COLO829 (cell line): ENCODE measurements around the gene RPL21.
"Not testable (repeated sequence)": the region's sequence is repeated elsewhere in the genome, so short reads cannot be mapped to it uniquely, and the experiment has no call there.

Source experiments
- DNase-seq: peaks from one replicate; pipeline ENCODE4 v3.0.0; 2012; ENCODE audit warnings: low spot score

The RPL21 gene

GRCh38 chr13:27290715-27291114, 39.4 kb downstream of the RPL21 start:
- DNase-seq = no peak

GRCh38 chr13:27291967-27292366, 40.6 kb downstream of the RPL21 start:
- DNase-seq = not testable (repeated sequence)

GRCh38 chr13:27293076-27293691, 41.8 kb downstream of the RPL21 start:
- no peak for DNase-seq

GRCh38 chr13:27293873-27294515, 42.6 kb downstream of the RPL21 start:
- no peak for DNase-seq

- no peak for DNase-seq
Measured at GRCh38 chr13:27295096-27295495, 43.7 kb downstream of the RPL21 start.

GRCh38 chr13:27295660-27296059, 44.3 kb downstream of the RPL21 start:
- no peak for DNase-seq

- no peak for DNase-seq
Measured at GRCh38 chr13:27296496-27296895, 45.1 kb downstream of the RPL21 start.

GRCh38 chr13:27298849-27299248, 47.5 kb downstream of the RPL21 start:
- DNase-seq = no peak

GRCh38 chr13:27300406-27300805, 49.0 kb downstream of the RPL21 start:
- not testable (repeated sequence) for DNase-seq

- DNase-seq = no peak
Measured at GRCh38 chr13:27300941-27301586, 49.7 kb downstream of the RPL21 start.

GRCh38 chr13:27302643-27303262, 51.4 kb downstream of the RPL21 start:
- no peak for DNase-seq

- no peak for DNase-seq
Measured at GRCh38 chr13:27304099-27304498, 52.7 kb downstream of the RPL21 start.

GRCh38 chr13:27304611-27305010, 53.3 kb downstream of the RPL21 start:
- no peak for DNase-seq
